IgD-negative memory B cell (primary cell): Measurements from ENCODE around the gene CLEC19A. TPM values are rescaled to one million over a fixed set of nuclear protein-coding genes. Genes with fewer than 3 reads are reported as not detected.

Experiments
- H3K27ac Mint-ChIP-seq, 3 donors: one replicate each; pipeline ENCODE4 v1.8.0; 2020 to 2022; ENCODE audit warnings: mild to moderate bottlenecking in 3 of 3, mixed read lengths in 3 of 3, moderate library complexity in 1 of 3
- H3K27me3 Mint-ChIP-seq: one replicate; pipeline ENCODE4 v1.8.0; 2021; ENCODE audit warnings: mixed read lengths
- H3K36me3 Mint-ChIP-seq: one replicate; pipeline ENCODE4 v1.8.0; 2020; ENCODE audit warnings: mild to moderate bottlenecking, mixed read lengths
- H3K4me1 Mint-ChIP-seq, 3 donors: one replicate each; pipeline ENCODE4 v1.8.0; 2020 to 2022; ENCODE audit warnings: mixed read lengths in 3 of 3, mild to moderate bottlenecking in 1 of 3
- H3K4me3 Mint-ChIP-seq, 4 donors: one replicate each; pipeline ENCODE4 v1.8.0; 2020 to 2022; ENCODE audit warnings: mild to moderate bottlenecking in 4 of 4, mixed read lengths in 4 of 4, moderate library complexity in 3 of 4
- H3K9me3 Mint-ChIP-seq, 3 donors: one replicate each; pipeline ENCODE4 v1.8.0; 2020 to 2021; ENCODE audit warnings: mixed read lengths in 3 of 3, mild to moderate bottlenecking in 1 of 3
- polyA plus RNA-seq: library from polyadenylated mRNA; unstranded; fragments of 300-500 nt; fragmentation: Illumina TruSeq; gene quantifications from one replicate; pipeline ENCODE4 v1.2.3, GENCODE V29; 2021

Gene CLEC19A
- polyA plus RNA-seq, 1 donor from 2014 or later = not detected

GRCh38 chr16:19329932-19330331 lies 44.4 kb downstream of the CLEC19A start:
- peaks cover 4% of the 10 kb centered on the region for H3K27me3 Mint-ChIP-seq
- H3K4me1 Mint-ChIP-seq = no peaks in the 10 kb centered on the region
- peaks cover 1% of the 10 kb centered on the region for H3K36me3 Mint-ChIP-seq
- no peak overlapping the region for H3K27ac Mint-ChIP-seq
- H3K4me3 Mint-ChIP-seq = no peak overlapping the region
- H3K9me3 Mint-ChIP-seq = peaks cover 1 to 13% (median 7%) of the 10 kb centered on the region in 3 donors

- no peak overlapping the region for H3K4me3 Mint-ChIP-seq
- H3K4me1 Mint-ChIP-seq = no peaks in the 10 kb centered on the region
- peaks cover 1% of the 10 kb centered on the region for H3K36me3 Mint-ChIP-seq
- peaks cover 5% of the 10 kb centered on the region for H3K27me3 Mint-ChIP-seq
- H3K27ac Mint-ChIP-seq = peak overlapping the region in 1 of 3 donors; percentile 67
- H3K9me3 Mint-ChIP-seq = peaks cover 3 to 13% (median 5%) of the 10 kb centered on the region in 3 donors
Observed at GRCh38 chr16:19330841-19331397, 45.4 kb downstream of the CLEC19A start.

GRCh38 chr16:19331794-19332193 lies 46.3 kb downstream of the CLEC19A start:
- no peaks in the 10 kb centered on the region for H3K4me1 Mint-ChIP-seq
- H3K4me3 Mint-ChIP-seq = no peak overlapping the region
- H3K27ac Mint-ChIP-seq = no peak overlapping the region
- peaks cover 3 to 13% (median 5%) of the 10 kb centered on the region in 3 donors for H3K9me3 Mint-ChIP-seq
- H3K36me3 Mint-ChIP-seq = peaks cover 1% of the 10 kb centered on the region
- H3K27me3 Mint-ChIP-seq = peaks cover 5% of the 10 kb centered on the region

GRCh38 chr16:19338335-19338734 lies 52.8 kb downstream of the CLEC19A start:
- Mint-ChIP-seq H3K4me1 (no peaks in the 10 kb centered on the region), H3K27ac (peak overlapping the region in 1 of 3 donors; percentile 54), H3K27me3 (peaks cover 8% of the 10 kb centered on the region), H3K36me3 (no peaks in the 10 kb centered on the region), H3K4me3 (no peak overlapping the region), H3K9me3 (peaks cover 0 to 10% (median 5%) of the 10 kb centered on the region in 3 donors)

GRCh38 chr16:19344224-19344801 lies 58.8 kb downstream of the CLEC19A start:
- H3K9me3 Mint-ChIP-seq = peaks cover 0 to 5% (median 2%) of the 10 kb centered on the region in 3 donors
- H3K36me3 Mint-ChIP-seq = peaks cover 6% of the 10 kb centered on the region
- no peak overlapping the region for H3K27ac Mint-ChIP-seq
- peaks cover 6% of the 10 kb centered on the region for H3K27me3 Mint-ChIP-seq
- H3K4me3 Mint-ChIP-seq = no peak overlapping the region
- H3K4me1 Mint-ChIP-seq = no peaks in the 10 kb centered on the region

- Mint-ChIP-seq H3K9me3 (peaks cover 0 to 5% (median 0%) of the 10 kb centered on the region in 3 donors), H3K27ac (no peak overlapping the region), H3K27me3 (peaks cover 6% of the 10 kb centered on the region), H3K4me1 (no peaks in the 10 kb centered on the region), H3K36me3 (peaks cover 6% of the 10 kb centered on the region), H3K4me3 (peak overlapping the region in 1 of 4 donors; percentile 69)
Observed at GRCh38 chr16:19344980-19345379, 59.4 kb downstream of the CLEC19A start.

GRCh38 chr16:19346335-19346922 lies 60.9 kb downstream of the CLEC19A start:
- H3K4me3 Mint-ChIP-seq = no peak overlapping the region
- H3K4me1 Mint-ChIP-seq = no peaks in the 10 kb centered on the region
- H3K9me3 Mint-ChIP-seq = peaks cover 0 to 5% (median 0%) of the 10 kb centered on the region in 3 donors
- H3K27me3 Mint-ChIP-seq = peaks cover 8% of the 10 kb centered on the region
- H3K36me3 Mint-ChIP-seq = peaks cover 6% of the 10 kb centered on the region
- H3K27ac Mint-ChIP-seq = no peak overlapping the region

GRCh38 chr16:19348125-19348524 lies 62.6 kb downstream of the CLEC19A start:
- no peaks in the 10 kb centered on the region for H3K4me1 Mint-ChIP-seq
- peaks cover 6% of the 10 kb centered on the region for H3K27me3 Mint-ChIP-seq
- peaks cover 6% of the 10 kb centered on the region for H3K36me3 Mint-ChIP-seq
- peak overlapping the region in 1 of 3 donors; percentile 36 for H3K27ac Mint-ChIP-seq
- H3K9me3 Mint-ChIP-seq = no peaks in the 10 kb centered on the region
- no peak overlapping the region for H3K4me3 Mint-ChIP-seq

GRCh38 chr16:19348578-19349315 lies 63.2 kb downstream of the CLEC19A start:
- Mint-ChIP-seq H3K36me3 (peaks cover 6% of the 10 kb centered on the region), H3K4me1 (no peaks in the 10 kb centered on the region), H3K9me3 (no peaks in the 10 kb centered on the region), H3K27me3 (peaks cover 6% of the 10 kb centered on the region), H3K27ac (peak overlapping the region in 1 of 3 donors; percentile 36), H3K4me3 (no peak overlapping the region)

- Mint-ChIP-seq H3K36me3 (no peaks in the 10 kb centered on the region), H3K4me1 (peaks cover 0 to 1% (median 0%) of the 10 kb centered on the region in 3 donors), H3K9me3 (no peaks in the 10 kb centered on the region), H3K27me3 (peaks cover 3% of the 10 kb centered on the region), H3K27ac (no peak overlapping the region), H3K4me3 (no peak overlapping the region)
Observed at GRCh38 chr16:19354371-19354770, 68.8 kb downstream of the CLEC19A start.

GRCh38 chr16:19356024-19356952 lies 70.8 kb downstream of the CLEC19A start:
- H3K27ac Mint-ChIP-seq = no peak overlapping the region
- H3K36me3 Mint-ChIP-seq = no peaks in the 10 kb centered on the region
- H3K4me3 Mint-ChIP-seq = no peak overlapping the region
- peaks cover 4% of the 10 kb centered on the region for H3K27me3 Mint-ChIP-seq
- no peaks in the 10 kb centered on the region for H3K9me3 Mint-ChIP-seq
- H3K4me1 Mint-ChIP-seq = peaks cover 0 to 1% (median 0%) of the 10 kb centered on the region in 3 donors

- peaks cover 3% of the 10 kb centered on the region for H3K27me3 Mint-ChIP-seq
- no peaks in the 10 kb centered on the region for H3K9me3 Mint-ChIP-seq
- no peaks in the 10 kb centered on the region for H3K36me3 Mint-ChIP-seq
- H3K4me3 Mint-ChIP-seq = no peak overlapping the region
- H3K27ac Mint-ChIP-seq = no peak overlapping the region
- peaks cover 0 to 1% (median 0%) of the 10 kb centered on the region in 3 donors for H3K4me1 Mint-ChIP-seq
Observed at GRCh38 chr16:19359556-19359955, 74.0 kb downstream of the CLEC19A start.
